GM21390 (cell line): ENCODE results near the gene HOATZ.
A peak's percentile ranks its signal among the peaks of the same experiment; 100 is the strongest.

ENCODE experiments used
- ATAC-seq: cut with Tn5 transposase; IDR thresholded peaks from one replicate; pipeline ENCODE4 v1.9.1; 2021; ENCODE audit not compliant: unreplicated experiment

Gene HOATZ

GRCh38 chr11:111521135-111521534 lies 6.6 kb downstream of the HOATZ start:
- no peak for ATAC-seq

DNA sequence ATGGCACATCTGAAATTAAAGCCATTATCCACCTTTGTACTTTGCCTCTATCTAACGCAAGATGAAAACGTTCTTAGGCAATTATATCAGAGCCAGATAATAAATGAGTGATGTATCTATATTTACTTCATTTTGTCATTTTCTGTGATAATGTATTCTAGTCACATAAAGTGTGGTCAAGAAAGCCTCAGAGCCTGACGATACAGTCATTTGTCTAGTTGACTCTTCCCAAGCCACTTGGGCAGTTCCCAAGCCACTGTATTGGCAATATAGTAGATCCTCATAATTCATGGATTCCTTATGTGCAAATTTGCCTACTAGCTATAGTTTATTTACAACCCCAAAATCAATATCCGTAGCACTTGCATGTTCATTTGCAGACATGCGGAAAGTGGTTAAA lies 7.8 kb downstream of the HOATZ start:
- no peak for ATAC-seq

- no peak for ATAC-seq
Measured at GRCh38 chr11:111523343-111523742, 8.8 kb downstream of the HOATZ start.

DNA sequence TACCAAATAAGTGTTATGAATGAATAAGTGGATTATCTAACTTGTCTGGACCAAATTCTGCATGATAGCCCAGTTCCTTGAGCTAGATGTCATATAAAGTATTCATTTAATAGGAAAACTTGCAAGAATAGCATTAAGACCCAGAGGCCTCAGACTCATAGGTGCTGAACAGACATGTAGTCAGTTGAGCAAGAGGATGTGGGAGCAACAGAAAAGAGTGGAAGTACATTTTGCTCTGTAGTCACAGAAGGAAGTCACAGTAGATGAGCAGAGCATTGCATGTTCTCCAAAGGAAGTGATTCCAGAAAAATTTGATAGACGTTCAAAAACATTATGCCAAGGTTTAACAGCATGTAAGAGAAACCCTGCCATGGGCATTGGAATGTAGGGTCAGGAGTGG lies 9.5 kb downstream of the HOATZ start:
- no peak for ATAC-seq

DNA sequence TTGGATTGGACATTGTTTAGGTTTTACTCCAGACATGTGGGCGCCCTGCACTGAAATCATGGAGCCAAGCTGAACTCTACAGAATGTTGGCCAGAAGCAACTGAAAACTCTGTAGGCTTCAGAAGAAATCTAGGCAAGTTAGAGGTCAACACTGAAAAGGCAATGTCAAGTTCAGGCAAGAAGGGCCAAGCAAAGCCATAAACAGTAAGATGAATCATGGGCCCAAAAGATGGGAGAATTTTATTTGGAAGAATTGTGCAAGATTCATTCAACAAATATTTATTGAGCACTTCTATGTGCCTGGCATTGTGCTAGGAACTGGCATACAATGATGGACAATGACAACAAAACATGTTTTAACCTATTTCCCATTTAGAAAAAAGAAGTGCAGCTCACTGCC lies 10.9 kb downstream of the HOATZ start:
- no peak for ATAC-seq

GRCh38 chr11:111526501-111526900 lies 11.9 kb downstream of the HOATZ start:
- ATAC-seq, result peak; percentile 54

DNA sequence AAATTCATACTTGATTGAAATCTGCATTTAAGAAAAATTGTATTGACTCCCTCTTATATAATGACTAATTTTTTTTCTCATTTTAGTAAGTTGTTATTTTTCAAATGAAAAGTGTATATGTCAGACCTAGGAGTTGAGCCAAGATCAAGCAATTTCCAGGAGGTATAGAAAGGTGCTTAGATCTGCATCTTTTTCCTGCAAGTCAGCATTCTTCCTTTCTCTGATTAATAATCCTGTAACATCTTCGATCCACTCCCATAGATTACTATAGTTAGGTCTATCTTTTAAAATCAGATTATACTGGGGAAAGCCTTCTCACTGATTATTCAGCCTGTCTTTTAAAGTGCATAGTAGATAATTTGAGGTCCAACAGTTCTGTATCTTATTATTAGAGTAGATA lies 12.7 kb downstream of the HOATZ start:
- ATAC-seq, result no peak

DNA sequence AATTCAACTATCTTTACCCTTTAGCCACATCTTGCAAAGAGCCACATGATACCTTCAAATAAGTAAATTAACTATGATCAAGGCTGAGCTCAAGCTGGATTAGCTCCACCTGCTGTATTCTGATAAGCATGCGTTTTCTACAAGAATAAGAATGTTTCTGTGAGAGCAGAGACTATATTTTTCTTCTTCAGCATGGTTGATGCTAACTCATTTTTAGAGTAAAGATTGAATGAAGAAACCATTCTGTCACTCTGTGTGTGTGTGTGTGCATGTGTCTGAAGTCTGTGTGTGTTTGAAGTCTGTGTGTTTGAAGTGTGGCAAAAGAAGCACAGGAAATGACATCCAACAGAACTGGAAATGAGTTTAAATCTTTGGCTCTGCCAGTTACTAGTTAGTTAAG lies 14.0 kb downstream of the HOATZ start:
- ATAC-seq, result no peak

GRCh38 chr11:111530091-111530490 lies 15.5 kb downstream of the HOATZ start:
- no peak for ATAC-seq

DNA sequence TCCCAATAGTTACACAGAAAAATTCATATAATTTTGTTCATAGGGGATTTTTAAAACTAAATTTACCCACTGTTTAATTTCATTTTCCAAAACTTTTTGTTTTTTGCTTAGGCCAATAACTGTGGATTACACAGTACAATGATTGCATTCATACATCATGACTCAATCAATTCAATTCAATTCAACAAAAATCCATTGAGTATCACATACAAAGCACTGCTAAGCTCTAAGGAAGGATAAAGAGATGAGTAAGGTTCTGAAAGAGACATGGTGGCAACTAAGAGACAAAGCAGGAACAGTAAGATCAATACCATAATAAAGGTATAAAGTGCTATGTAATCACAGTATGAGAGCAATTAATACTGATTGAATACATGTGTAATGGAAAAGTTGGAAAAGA lies 16.6 kb downstream of the HOATZ start:
- ATAC-seq, result no peak

GRCh38 chr11:111531687-111532364 lies 17.2 kb downstream of the HOATZ start:
- ATAC-seq, result peak; percentile 66

DNA sequence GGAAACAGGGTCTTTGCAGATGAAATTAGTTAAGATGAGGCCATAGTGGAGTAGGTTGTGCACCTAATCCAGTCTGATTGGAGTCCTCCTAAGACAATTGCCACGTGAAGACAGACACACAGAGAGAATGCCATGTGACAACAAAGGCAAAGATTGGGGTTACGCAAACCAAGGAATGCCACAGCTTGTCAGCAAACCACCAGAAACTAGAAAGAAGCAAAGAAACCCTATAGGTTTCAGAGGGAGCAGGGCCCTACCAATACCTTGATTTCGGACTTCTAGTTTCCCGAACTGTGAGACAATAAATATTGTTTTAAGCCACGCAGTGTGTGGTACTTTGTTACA lies 17.8 kb downstream of the HOATZ start:
- ATAC-seq, result no peak

- no peak for ATAC-seq
Measured at GRCh38 chr11:111535281-111535680, 20.7 kb downstream of the HOATZ start.

- ATAC-seq, result no peak
Measured at GRCh38 chr11:111537336-111537860, 22.8 kb downstream of the HOATZ start.

DNA sequence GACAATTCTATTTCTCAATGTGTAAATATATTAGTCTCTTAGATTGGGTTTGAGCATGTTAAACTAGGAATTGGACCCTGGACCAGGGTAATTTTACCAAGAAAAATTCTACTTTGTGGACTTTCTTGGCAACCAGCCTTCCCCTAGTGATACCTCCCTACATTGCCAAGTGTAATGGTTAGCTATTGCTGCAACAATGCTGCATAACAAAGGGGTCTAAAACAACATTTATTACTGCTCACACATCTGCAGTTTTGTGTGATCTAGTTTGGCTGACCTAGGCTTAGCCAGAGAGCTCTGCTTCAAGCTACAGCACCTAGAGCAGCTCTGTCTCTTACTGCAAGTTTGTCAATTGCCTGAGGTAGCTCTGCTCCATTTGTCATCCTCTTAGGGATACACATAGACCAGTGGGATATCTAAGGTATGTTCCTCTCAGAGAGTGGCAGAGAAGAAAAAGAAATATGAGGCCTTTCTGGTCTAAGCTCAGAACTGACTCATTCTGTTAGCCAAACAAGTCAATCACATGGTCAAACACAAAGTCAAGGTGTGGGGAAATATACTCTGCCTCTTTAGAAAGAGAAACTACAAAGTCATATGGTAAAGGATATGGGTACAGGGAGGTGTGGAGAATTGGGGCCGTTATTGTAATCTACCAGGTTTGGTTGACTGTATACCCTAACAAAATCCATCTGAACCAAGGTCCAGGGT lies 24.0 kb downstream of the HOATZ start:
- ATAC-seq, result no peak

- ATAC-seq, result no peak
Measured at GRCh38 chr11:111539426-111540113, 25.0 kb downstream of the HOATZ start.

- no peak for ATAC-seq
Measured at GRCh38 chr11:111540114-111540936, 25.7 kb downstream of the HOATZ start, which contains the start of gene LAYN. TSS of gene LAYN (plus strand) at chr11:111540720. CDS start at chr11:111540844, 124 bp downstream.

DNA sequence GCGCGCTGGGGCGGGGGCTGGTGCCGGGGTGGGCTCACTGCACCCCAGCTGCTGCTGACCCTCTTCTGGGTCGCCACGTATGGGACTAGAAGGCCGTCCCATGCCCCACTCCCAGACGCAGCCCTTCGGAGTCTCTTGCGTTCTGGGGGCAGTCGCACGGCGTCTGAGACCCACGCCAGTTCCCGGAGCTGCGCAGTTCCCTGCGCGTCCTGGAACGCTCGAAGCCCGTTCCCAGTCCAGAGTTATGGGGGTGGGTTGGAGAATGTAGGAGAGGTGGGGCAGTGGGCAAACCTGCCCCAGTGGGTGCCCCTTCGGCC lies 26.3 kb downstream of the HOATZ start:
- ATAC-seq, result no peak

- no peak for ATAC-seq
Measured at GRCh38 chr11:111541254-111542061, 26.9 kb downstream of the HOATZ start.

GRCh38 chr11:111542606-111543275 lies 28.2 kb downstream of the HOATZ start:
- no peak for ATAC-seq
